Thoracic aorta (tissue), 2 donors: Measurements from ENCODE around the gene DIAPH1. TPM values are rescaled to one million over a fixed set of nuclear protein-coding genes. Genes with fewer than 3 reads are reported as not detected.

Source experiments
- ATAC-seq: fragments of 150-250 bp; one replicate; pipeline ENCODE4 v1.8.0; 2017; ENCODE audit warnings: low read depth; ENCODE audit not compliant: insufficient number of reproducible peaks, low FRiP score
- DNase-seq: peaks from one replicate; pipeline ENCODE4 v3.0.0-alpha.2; 2020; ENCODE audit warnings: low spot score
- H3K27ac ChIP-seq, 2 donors: fragments of 200-600 bp; sonication (generic); 1 replicate in 1 of 2; 2 replicates in 1 of 2; pipeline ENCODE4 v1.5.1; 2016; ENCODE audit warnings: mild to moderate bottlenecking in 2 of 2, moderate library complexity in 2 of 2
- H3K27me3 ChIP-seq: fragments of 200-600 bp; sonication (generic); replicated peaks from 2 replicates; pipeline ENCODE4 v1.6.0; 2016; ENCODE audit warnings: mild to moderate bottlenecking; ENCODE audit not compliant: insufficient read depth
- H3K36me3 ChIP-seq: fragments of 200-600 bp; sonication (generic); one replicate; pipeline ENCODE4 v1.5.1; 2016
- H3K4me1 ChIP-seq, 2 donors: fragments of 200-600 bp; sonication (generic); 1 replicate in 1 of 2; 2 replicates in 1 of 2; pipeline versions ENCODE4 v1.5.1 to v1.6.0; 2016; ENCODE audit warnings: low read depth in 2 of 2, mild to moderate bottlenecking in 1 of 2; ENCODE audit not compliant: control insufficient read depth in 1 of 2
- H3K4me3 ChIP-seq: fragments of 200-600 bp; sonication (generic); 2 replicates; pipeline ENCODE4 v1.5.1; 2016; ENCODE audit warnings: mild to moderate bottlenecking
- H3K9me3 ChIP-seq: fragments of 200-600 bp; sonication (generic); 2 replicates; pipeline ENCODE4 v1.5.1; 2016
- total RNA-seq, 2 donors: library from RNA; depleted of rRNA; stranded (reverse); fragments of >200 nt; gene quantifications; one replicate each; pipeline versions ENCODE4 v1.1.0 to v1.2.3, GENCODE V29; 2016
- TF ChIP-seq, protein P1 (sequence below): fragments of 200-600 bp; sonication (generic); IDR thresholded peaks from one replicate; pipeline ENCODE4 v1.5.1; 2019; ENCODE audit warnings: antibody characterized with exemption

DIAPH1 gene
- total RNA-seq, 2 donors from 2014 or later, result 91.0 to 93.1 TPM

DNA sequence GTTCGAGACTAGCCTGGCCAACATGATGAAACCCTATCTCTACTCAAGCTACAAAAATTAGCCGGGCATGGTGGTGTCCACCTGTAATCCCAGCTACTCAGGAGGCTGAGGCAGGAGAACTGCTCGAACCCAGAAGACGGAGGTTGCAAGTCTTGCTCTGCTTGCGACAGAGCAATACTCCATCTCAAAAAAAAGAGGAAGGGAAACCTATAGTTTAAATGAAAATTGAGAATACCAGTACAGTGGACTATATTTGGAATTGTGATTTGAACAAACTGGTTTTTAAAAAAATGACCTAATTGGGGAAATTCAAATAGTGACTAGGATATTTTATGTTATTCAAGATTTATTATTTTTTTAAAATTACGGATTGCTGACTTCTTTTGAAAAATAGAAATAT lies 33.2 kb downstream of the DIAPH1 start:
- no peak for DNase-seq
- H3K9me3 ChIP-seq, result no peaks in the 10 kb centered on the region
- no peaks in the 10 kb centered on the region for H3K4me1 ChIP-seq
- no peaks in the 10 kb centered on the region for H3K27me3 ChIP-seq
- peaks cover 43% of the 10 kb centered on the region for H3K36me3 ChIP-seq
- no peak overlapping the region for H3K27ac ChIP-seq
- no peak for ATAC-seq
- no peak overlapping the region for H3K4me3 ChIP-seq
- TF ChIP-seq, protein P1, sequence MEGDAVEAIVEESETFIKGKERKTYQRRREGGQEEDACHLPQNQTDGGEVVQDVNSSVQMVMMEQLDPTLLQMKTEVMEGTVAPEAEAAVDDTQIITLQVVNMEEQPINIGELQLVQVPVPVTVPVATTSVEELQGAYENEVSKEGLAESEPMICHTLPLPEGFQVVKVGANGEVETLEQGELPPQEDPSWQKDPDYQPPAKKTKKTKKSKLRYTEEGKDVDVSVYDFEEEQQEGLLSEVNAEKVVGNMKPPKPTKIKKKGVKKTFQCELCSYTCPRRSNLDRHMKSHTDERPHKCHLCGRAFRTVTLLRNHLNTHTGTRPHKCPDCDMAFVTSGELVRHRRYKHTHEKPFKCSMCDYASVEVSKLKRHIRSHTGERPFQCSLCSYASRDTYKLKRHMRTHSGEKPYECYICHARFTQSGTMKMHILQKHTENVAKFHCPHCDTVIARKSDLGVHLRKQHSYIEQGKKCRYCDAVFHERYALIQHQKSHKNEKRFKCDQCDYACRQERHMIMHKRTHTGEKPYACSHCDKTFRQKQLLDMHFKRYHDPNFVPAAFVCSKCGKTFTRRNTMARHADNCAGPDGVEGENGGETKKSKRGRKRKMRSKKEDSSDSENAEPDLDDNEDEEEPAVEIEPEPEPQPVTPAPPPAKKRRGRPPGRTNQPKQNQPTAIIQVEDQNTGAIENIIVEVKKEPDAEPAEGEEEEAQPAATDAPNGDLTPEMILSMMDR, result no peak

DNA sequence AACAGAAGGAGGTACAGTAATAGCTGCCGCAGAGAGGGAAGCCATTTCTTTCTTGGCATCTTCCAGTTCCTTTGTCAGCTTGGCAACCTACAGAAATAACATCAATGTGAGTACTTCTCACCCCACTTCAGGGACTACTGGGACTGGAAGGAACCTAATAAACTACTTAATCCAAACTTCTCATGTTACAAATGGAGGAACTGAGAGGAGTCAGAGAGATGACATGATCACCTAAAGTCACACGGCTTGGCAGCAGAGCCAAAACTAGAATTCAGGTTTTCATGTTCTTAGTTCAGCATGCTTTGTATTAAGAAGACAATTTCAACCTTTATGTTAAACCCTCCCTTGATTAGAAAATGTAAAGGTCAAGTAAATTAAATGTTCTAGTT lies 44.7 kb downstream of the DIAPH1 start:
- Histone ChIP-seq H3K4me3 (no peak overlapping the region), H3K27me3 (no peaks in the 10 kb centered on the region), H3K36me3 (peaks cover 48% of the 10 kb centered on the region), H3K4me1 (no peaks in the 10 kb centered on the region), H3K9me3 (no peaks in the 10 kb centered on the region), H3K27ac (no peak overlapping the region)
- ATAC-seq (no peak), DNase-seq (no peak)
- TF ChIP-seq, protein P1, result no peak

DNA sequence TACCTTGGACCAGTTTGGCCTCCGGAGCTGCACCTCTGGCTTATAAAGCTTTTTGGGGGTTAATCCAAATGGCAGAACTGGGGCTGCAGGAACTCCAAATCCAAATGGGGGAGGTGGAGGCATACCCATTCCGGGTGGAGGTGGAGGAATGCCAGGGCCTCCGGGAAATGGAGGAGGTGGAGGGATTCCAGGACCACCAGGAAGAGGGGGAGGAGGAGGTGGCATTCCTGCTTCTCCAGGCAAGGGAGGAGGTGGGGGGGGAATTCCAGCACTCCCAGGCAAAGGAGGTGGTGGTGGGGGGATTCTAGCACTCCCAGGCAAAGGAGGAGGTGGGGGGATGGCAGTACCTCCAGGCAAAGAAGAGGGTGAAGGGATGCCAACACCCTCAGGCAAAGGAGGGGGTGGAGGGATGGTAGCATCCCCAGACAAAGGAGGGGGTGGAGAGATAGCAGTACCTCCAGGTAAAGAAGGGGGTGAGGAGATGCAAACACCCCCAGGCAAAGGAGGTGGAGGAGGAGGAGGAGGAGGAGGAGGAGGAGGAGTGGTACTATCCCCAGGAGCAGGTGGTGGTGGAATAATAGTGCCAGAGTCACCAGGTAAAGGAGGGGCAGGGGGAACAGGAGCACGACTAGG lies 45.2 kb downstream of the DIAPH1 start:
- TF ChIP-seq, protein P1, result no peak
- H3K4me1 ChIP-seq, result no peaks in the 10 kb centered on the region
- no peaks in the 10 kb centered on the region for H3K27me3 ChIP-seq
- no peak overlapping the region for H3K4me3 ChIP-seq
- DNase-seq (no peak), ATAC-seq (no peak)
- H3K27ac ChIP-seq, result no peak overlapping the region
- no peaks in the 10 kb centered on the region for H3K9me3 ChIP-seq
- H3K36me3 ChIP-seq, result peaks cover 42% of the 10 kb centered on the region

DNA sequence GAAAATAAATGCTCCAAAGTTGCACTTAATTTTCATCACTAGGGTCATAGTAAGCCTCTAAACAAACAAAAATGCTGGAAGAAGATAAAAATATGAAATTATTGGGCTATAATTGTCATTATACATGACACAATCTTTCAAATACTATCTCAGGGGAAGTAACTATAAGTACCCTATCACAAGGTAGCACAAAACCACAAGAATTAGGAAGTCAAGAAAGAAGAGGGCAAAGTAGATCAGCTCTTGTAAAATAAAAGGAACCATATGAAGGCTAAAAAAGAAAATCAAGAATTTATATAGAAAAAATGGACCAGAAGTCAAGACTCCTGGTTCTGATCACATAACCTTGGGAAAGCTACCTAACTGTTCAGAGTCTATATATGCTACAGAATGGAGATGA lies 48.1 kb downstream of the DIAPH1 start:
- Histone ChIP-seq H3K27me3 (no peaks in the 10 kb centered on the region), H3K27ac (no peak overlapping the region), H3K36me3 (peaks cover 21% of the 10 kb centered on the region), H3K4me3 (no peak overlapping the region), H3K9me3 (no peaks in the 10 kb centered on the region), H3K4me1 (peaks cover 0 to 7% of the 10 kb centered on the region in 2 donors)
- ATAC-seq, result no peak
- no peak for DNase-seq
- TF ChIP-seq, protein P1, result no peak

DNA sequence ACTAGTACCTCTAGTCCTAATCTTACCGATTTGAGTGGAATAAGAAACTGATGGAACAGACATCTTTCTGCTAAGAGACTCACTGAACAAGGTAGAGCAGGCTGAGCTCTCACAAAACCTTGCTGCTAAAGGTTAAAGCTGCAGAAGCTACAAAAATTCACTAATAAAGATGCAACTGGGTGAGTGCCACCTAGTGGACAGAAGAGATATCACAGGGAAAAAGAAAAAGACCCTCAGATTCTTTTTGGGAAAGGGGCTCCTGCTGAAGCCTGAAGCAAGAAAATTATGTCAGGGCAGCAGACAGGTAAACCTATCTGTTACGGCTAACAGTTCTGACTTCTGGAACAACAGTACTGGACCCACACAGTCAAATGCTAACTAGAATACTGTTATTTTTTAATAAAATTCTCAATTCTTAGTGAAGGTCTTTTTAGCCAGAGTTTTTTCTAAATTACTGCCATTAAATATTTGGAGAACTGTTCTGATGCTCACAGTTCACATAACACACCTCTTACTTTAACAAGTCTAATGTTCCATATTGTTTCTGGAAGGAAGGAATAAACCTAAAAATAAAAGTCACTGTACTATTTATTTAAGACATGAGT lies 51.2 kb downstream of the DIAPH1 start:
- Histone ChIP-seq H3K9me3 (no peaks in the 10 kb centered on the region), H3K36me3 (peaks cover 10% of the 10 kb centered on the region), H3K27me3 (no peaks in the 10 kb centered on the region), H3K4me3 (no peak overlapping the region), H3K27ac (no peak overlapping the region), H3K4me1 (peaks cover 0 to 11% of the 10 kb centered on the region in 2 donors)
- TF ChIP-seq, protein P1, result peak; percentile 87
- ATAC-seq, result no peak
- DNase-seq, result no peak
